ENCODE data around the gene ZBTB17. TPM values are rescaled to one million over a fixed set of nuclear protein-coding genes. Genes with fewer than 3 reads are reported as not detected.

The ZBTB17 gene
- total RNA-seq, 8 experiments from 2014 or later: 18.2 to 48.9 (median 38.4) TPM

DNA sequence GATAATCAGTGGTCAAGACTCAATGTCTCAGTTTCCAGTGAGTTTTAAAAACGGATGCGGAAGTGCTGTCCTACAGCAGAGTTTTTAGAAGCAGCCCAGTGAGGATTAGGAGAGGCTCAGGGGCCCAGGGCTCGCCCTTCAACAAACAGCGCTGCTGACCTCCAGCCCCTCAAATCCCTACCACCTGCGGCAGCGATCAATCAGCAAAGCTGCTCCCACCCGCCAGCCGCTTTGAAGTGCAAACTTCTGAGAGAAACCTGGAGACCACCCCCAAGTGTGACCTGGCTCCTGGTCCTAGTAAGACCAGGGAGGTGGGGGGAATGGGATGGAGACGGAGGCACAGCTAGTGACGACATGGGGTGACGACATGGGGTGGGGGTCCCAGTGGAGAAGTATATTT, 14.4 kb downstream of the ZBTB17 start:
- Histone ChIP-seq H3K4me3 (no peak overlapping the region), H3K27ac (no peak overlapping the region), H3K4me1 (replicated peaks in 1 of 2) (no peaks in the 10 kb centered on the region)
- in situ Hi-C loops (cut with MboI; ENCODE audit: low pct_unique_long_range_greater_than_20kb in 2 of 9, low sequenced_read_pairs in 9 of 9, unreplicated experiment in 9 of 9): loop anchor here in 1 of 9 experiments (25.0 kb wide), 1 partner anchor 149 kb away; the partner anchor contains the start of gene UQCRHL
- no peak for ATAC-seq (replicated peaks in 6 of 8)
- 67 to 100% (median 85%) methylated on average over 2 to 9 of the region's 11 CpGs; no CpG with 5 or more reads in 2 of the 10 experiments for WGBS, 10 experiments

DNA sequence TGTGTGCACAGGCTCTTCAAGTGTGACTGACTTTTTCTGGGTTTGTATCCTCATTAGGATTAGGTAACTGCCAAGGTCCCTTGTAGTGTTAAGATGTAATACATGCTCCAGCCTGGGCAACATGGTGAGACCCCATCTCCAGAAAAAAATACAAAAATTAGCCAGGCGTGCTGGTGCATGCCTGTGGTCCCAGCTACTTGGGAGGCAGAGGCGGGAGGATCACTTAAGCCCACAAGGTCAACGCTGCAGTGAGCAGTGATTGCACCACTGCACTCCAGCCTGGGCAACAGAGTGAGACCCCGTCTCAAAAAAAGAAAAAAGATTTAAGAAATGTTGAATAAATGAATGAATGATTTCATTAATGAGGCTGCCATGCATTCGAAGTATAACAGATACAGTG, 15.1 kb downstream of the ZBTB17 start:
- no peak overlapping the region for H3K27ac ChIP-seq
- no peaks in the 10 kb centered on the region for H3K4me1 ChIP-seq (replicated peaks in 1 of 2)
- H3K4me3 ChIP-seq: no peak overlapping the region
- no peak for ATAC-seq (replicated peaks in 6 of 8)
- in situ Hi-C loops (cut with MboI; ENCODE audit: low pct_unique_long_range_greater_than_20kb in 2 of 9, low sequenced_read_pairs in 9 of 9, unreplicated experiment in 9 of 9): loop anchor here in 1 of 9 experiments (25.0 kb wide), 1 partner anchor 149 kb away; the partner anchor contains the start of gene UQCRHL
- WGBS, 10 experiments: 92 to 100% (median 96%) methylated on average over 1 to 5 of the region's 5 CpGs

DNA sequence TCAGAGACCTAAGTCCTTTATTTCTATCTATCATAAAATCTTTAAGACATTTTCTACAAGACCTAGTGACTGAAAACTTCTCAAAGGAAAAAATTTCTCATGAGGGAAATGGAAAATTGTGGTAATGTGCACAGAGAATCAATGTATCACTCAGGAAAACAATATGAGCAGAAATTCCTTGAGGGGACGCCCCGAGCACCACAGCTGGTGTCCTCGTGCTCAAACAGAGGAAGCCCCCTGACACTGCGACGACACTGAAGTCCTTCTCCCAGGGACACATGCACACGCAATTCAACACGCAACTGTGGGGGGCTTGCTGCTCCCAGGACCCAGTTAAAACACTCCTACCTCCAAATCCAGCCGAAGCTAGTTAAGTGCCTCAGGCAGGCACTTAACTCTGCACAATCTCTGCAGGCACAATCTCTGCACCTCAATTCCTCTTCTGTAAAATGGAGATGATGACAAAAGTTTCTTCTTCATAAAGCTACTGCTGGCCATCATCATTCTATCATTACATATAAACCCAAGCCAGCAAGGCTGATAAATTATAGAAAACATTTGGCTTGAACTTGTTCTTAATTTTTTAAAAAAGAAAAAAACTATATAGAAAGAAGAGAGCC, 16.0 kb downstream of the ZBTB17 start:
- in situ Hi-C loops (cut with MboI; ENCODE audit: low pct_unique_long_range_greater_than_20kb in 2 of 9, low sequenced_read_pairs in 9 of 9, unreplicated experiment in 9 of 9): loop anchor here in 1 of 9 experiments (25.0 kb wide), 1 partner anchor 148 kb away; the partner anchor contains the start of gene UQCRHL
- no peak overlapping the region for H3K27ac ChIP-seq
- 36 to 98% (median 79%) methylated on average over 1 to 8 of the region's 8 CpGs for WGBS, 10 experiments
- no peak for ATAC-seq (replicated peaks in 6 of 8)
- H3K4me1 ChIP-seq (replicated peaks in 1 of 2): no peaks in the 10 kb centered on the region
- no peak overlapping the region for H3K4me3 ChIP-seq

DNA sequence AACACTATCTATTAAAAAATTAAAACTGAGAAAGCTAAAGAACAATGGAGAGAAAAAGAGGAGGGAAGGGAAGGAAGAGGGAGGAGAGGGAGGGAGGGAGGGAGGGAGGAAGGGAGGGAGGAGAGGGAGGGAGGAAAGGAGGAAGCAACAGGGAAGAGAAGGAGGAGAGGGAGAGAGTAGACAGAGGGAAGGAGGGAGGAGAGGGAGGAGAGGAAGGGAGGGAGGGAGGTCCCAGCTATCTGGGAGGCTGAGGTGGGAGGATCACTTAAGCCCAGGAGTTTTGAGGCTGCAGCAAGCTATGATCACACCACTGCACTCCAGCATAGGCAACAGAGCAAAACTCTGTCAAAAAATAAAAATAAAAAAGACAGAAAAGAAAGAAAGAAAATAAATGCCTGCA, 16.5 kb downstream of the ZBTB17 start:
- no peak overlapping the region for H3K27ac ChIP-seq
- H3K4me1 ChIP-seq (replicated peaks in 1 of 2): peaks cover under 1 to 1% of the 10 kb centered on the region in 2 donors
- no peak for ATAC-seq (replicated peaks in 6 of 8)
- in situ Hi-C loops (cut with MboI; ENCODE audit: low pct_unique_long_range_greater_than_20kb in 2 of 9, low sequenced_read_pairs in 9 of 9, unreplicated experiment in 9 of 9): loop anchor here in 1 of 9 experiments (25.0 kb wide), 1 partner anchor 147 kb away; the partner anchor contains the start of gene UQCRHL
- no peak overlapping the region for H3K4me3 ChIP-seq

DNA sequence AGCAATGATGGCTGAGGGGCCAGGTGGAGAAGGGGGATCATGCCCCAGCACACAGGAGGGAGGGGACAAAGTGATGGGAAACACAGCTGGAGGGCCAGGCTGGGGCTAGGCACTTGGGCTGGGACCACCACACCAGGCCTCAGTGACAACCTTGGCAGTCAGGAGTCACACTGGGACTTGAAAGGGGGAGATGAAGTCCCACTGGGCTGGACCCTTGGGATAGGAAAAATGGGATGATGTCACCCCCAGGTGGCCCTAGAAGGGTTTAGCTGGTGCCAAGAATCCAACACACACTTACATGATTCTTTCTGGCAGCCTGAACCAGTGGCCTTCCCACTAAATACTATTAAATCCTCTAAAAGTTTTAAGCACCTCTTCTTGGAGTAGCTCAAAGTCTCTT, 17.1 kb downstream of the ZBTB17 start:
- in situ Hi-C loops (cut with MboI; ENCODE audit: low pct_unique_long_range_greater_than_20kb in 2 of 9, low sequenced_read_pairs in 9 of 9, unreplicated experiment in 9 of 9): loop anchor here in 1 of 9 experiments (25.0 kb wide), 1 partner anchor 146 kb away; the partner anchor contains the start of gene UQCRHL
- H3K4me3 ChIP-seq: no peak overlapping the region
- ATAC-seq (replicated peaks in 6 of 8): peak in 3 of 8 experiments; percentile 31 to 43 (median 38)

DNA sequence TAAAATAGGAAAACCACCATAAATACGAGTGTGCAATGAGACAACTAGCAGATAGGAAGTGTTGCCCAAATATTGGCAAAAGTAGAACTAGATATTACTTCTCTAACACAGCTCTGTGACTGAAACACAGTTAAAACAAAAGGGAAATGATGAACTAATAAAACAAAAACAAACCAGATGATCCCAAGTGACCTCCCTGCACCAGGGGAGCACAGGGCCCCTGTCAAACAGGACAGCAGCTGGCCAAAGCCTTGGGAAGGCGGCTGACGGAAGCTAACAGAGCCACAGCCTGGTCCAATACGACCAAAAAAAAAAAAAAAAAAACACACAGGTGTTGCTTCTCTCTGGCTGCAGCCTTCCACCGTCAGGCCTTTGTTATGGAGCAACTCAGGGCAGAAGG, 17.8 kb downstream of the ZBTB17 start:
- H3K27ac ChIP-seq: no peak overlapping the region
- H3K4me3 ChIP-seq: no peak overlapping the region
- H3K4me1 ChIP-seq (replicated peaks in 1 of 2): peaks cover 7 to 14% of the 10 kb centered on the region in 2 donors
- WGBS, 10 experiments: 0 to 95% (median 73%) methylated on average over 1 to 5 of the region's 5 CpGs; no CpG with 5 or more reads in 1 of the 10 experiments
- ATAC-seq (replicated peaks in 6 of 8): no peak
- in situ Hi-C loops (cut with MboI; ENCODE audit: low pct_unique_long_range_greater_than_20kb in 2 of 9, low sequenced_read_pairs in 9 of 9, unreplicated experiment in 9 of 9): loop anchor here in 1 of 9 experiments (25.0 kb wide), 1 partner anchor 146 kb away; the partner anchor contains the start of gene UQCRHL

More for the DNA sequence above, 17.1 kb downstream of the ZBTB17 start:
- H3K4me1 ChIP-seq (replicated peaks in 1 of 2): peaks cover 6 to 7% of the 10 kb centered on the region in 2 donors
- H3K27ac ChIP-seq: no peak overlapping the region

DNA sequence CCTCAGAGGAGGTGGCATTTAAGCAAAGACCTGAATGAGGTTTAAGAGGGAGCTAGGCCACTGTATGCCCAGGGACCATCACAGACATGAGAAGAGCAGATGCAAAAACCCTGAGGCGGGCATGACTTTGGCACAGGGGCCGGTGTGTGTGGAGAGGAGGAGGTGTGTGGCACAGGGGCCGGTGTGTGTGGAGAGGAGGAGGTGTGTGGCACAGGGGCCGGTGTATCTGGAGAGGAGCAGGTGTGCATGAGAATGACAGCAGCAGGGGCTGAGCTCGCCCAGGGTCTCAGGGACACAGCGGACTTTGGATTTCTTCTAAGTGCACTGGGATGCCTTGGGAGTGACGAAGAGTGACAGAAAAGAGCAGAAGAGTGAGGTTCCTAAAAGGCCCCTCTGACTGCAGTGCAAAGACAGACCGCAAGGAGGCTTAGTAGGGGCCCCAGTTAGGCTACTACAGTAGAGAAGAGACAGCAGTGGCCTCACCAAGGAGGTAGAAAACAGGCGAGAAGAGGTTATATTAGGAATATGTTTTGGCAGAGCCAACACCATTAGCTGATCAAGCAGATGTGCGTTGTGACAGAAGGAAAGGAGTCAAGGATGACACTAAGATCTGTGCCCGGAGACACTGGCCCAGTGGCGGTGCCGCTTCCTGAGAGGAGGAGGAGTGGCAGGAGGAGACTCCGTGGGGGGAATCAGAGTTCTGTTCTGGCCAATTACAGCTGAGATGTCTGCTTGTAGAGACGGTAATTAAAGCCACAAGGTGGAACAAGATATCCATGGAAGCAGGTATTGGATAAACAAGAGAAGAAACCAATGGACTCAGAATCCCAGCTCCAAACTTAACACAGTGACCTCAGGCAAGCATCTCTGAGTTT, 18.4 kb downstream of the ZBTB17 start:
- Histone ChIP-seq H3K4me3 (no peak overlapping the region), H3K27ac (no peak overlapping the region), H3K4me1 (replicated peaks in 1 of 2) (peaks cover 7 to 14% of the 10 kb centered on the region in 2 donors)
- in situ Hi-C loops (cut with MboI; ENCODE audit: low pct_unique_long_range_greater_than_20kb in 2 of 9, low sequenced_read_pairs in 9 of 9, unreplicated experiment in 9 of 9): loop anchor here in 1 of 9 experiments (25.0 kb wide), 1 partner anchor 145 kb away; the partner anchor contains the start of gene UQCRHL
- WGBS, 10 experiments: 49 to 100% (median 81%) methylated on average over 1 to 14 of the region's 15 CpGs; no CpG with 5 or more reads in 2 of the 10 experiments
- peak in 1 of 8 experiments; percentile 21 for ATAC-seq (replicated peaks in 6 of 8)

DNA sequence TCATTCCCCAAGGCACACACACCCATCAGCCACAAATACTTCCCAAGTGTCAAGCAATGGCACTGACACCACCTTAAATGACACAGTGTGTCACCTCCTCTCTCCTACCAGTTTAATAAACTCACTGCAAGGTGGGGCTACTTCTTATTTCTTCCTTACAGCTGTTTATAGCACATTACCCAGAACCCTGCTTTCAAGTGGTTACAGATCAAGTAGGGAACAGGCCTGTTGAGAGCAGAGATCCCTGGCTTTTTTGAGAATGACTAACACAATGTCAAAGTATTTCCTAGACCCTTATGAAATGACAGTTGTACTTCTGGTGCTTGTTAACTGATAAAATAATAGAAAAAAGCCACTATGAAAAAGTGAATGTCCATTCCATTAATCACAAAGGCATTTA, 19.8 kb downstream of the ZBTB17 start:
- Histone ChIP-seq H3K4me3 (no peak overlapping the region), H3K27ac (no peak overlapping the region), H3K4me1 (replicated peaks in 1 of 2) (peaks cover 7 to 14% of the 10 kb centered on the region in 2 donors)
- in situ Hi-C loops (cut with MboI; ENCODE audit: low pct_unique_long_range_greater_than_20kb in 2 of 9, low sequenced_read_pairs in 9 of 9, unreplicated experiment in 9 of 9): loop anchor here in 1 of 9 experiments (25.0 kb wide), 1 partner anchor 144 kb away; the partner anchor contains the start of gene UQCRHL
- peak in 1 of 8 experiments; percentile 8 for ATAC-seq (replicated peaks in 6 of 8)

DNA sequence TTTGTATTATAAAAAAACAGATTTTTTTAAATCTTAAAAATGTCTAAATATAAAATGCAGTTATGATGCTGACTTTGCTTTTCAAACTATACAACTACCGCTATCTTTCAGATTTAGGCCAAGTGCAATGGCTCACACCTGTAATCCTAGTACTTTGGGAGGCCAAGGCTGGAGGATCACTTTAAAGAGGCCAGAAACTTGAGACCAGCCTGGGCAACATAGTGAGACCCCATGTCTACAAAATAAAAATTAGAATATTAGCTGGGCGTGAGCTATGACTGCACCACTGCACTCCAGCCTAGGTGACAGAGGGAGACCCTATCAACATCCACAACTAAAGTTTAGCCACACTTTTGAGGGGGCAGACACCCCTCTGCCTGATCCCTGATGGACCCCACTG, 20.3 kb downstream of the ZBTB17 start:
- no peak for ATAC-seq (replicated peaks in 6 of 8)
- H3K27ac ChIP-seq: no peak overlapping the region
- in situ Hi-C loops (cut with MboI; ENCODE audit: low pct_unique_long_range_greater_than_20kb in 2 of 9, low sequenced_read_pairs in 9 of 9, unreplicated experiment in 9 of 9): loop anchor here in 1 of 9 experiments (25.0 kb wide), 1 partner anchor 143 kb away; the partner anchor contains the start of gene UQCRHL
- WGBS, 10 experiments: 88 to 100% (median 100%) methylated on average over 1 to 2 of the region's 2 CpGs; no CpG with 5 or more reads in 1 of the 10 experiments
- peaks cover 7 to 14% of the 10 kb centered on the region in 2 donors for H3K4me1 ChIP-seq (replicated peaks in 1 of 2)
- no peak overlapping the region for H3K4me3 ChIP-seq

DNA sequence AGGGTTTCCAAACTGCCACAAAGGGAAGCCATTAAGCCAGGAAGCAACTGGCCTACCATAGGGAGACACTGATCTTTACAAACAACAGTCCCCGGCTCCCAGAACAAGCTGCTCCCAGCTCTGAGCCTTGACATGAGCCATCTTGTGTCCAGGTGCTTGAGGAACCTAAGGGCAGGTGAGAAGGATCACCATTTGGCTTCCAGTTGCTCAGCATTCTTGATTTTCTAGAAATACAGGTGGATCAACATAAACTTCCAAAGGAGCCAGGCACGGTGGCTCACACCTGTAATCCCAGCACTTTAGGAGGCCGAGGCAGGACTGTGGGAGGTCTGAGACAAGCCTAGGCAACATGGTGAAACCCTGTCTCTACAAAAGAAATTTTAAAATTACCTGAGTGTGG, 21.6 kb downstream of the ZBTB17 start:
- in situ Hi-C loops (cut with MboI; ENCODE audit: low pct_unique_long_range_greater_than_20kb in 2 of 9, low sequenced_read_pairs in 9 of 9, unreplicated experiment in 9 of 9): loop anchor here in 1 of 9 experiments (25.0 kb wide), 1 partner anchor 142 kb away; the partner anchor contains the start of gene UQCRHL
- peaks cover 17 to 23% of the 10 kb centered on the region in 2 donors for H3K4me1 ChIP-seq (replicated peaks in 1 of 2)
- H3K27ac ChIP-seq: peak overlapping the region; percentile 11 to 13
- ATAC-seq (replicated peaks in 6 of 8): no peak
- 80 to 100% (median 96%) methylated on average over 1 to 3 of the region's 3 CpGs; no CpG with 5 or more reads in 3 of the 10 experiments for WGBS, 10 experiments
- H3K4me3 ChIP-seq: no peak overlapping the region

DNA sequence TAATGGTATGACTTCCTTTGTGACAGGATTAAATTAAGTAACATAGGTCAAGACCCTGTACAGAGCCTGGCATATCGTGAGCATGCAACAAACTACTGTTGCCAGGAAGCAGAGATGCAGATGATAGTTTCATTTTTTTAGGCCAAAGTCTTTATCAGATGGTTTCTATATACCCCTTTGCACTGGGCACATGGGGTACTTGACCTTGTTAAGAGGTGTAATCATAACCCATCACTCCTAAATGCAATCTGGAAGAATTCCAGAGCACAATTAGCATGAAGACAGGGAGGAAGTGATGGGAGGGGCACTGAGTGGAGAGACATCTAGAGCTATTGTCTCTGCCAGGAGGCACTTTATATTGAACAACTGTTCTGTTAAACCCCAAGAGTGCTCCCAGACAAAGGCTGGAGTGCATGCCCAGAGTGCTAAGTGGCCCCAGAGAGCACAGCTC, 22.1 kb downstream of the ZBTB17 start:
- in situ Hi-C loops (cut with MboI; ENCODE audit: low pct_unique_long_range_greater_than_20kb in 2 of 9, low sequenced_read_pairs in 9 of 9, unreplicated experiment in 9 of 9): loop anchor here in 1 of 9 experiments (25.0 kb wide), 1 partner anchor 142 kb away; the partner anchor contains the start of gene UQCRHL
- no peak overlapping the region for H3K4me3 ChIP-seq
- H3K4me1 ChIP-seq (replicated peaks in 1 of 2): peaks cover 22 to 28% of the 10 kb centered on the region in 2 donors
- peak overlapping the region in 1 of 2 donors; percentile 11 for H3K27ac ChIP-seq
- peak in 3 of 8 experiments; percentile 9 to 11 (median 10) for ATAC-seq (replicated peaks in 6 of 8)
- WGBS, 10 experiments: 20 to 100% (median 75%) methylated on average over 1 of the region's 1 CpG; no CpG with 5 or more reads in 5 of the 10 experiments

DNA sequence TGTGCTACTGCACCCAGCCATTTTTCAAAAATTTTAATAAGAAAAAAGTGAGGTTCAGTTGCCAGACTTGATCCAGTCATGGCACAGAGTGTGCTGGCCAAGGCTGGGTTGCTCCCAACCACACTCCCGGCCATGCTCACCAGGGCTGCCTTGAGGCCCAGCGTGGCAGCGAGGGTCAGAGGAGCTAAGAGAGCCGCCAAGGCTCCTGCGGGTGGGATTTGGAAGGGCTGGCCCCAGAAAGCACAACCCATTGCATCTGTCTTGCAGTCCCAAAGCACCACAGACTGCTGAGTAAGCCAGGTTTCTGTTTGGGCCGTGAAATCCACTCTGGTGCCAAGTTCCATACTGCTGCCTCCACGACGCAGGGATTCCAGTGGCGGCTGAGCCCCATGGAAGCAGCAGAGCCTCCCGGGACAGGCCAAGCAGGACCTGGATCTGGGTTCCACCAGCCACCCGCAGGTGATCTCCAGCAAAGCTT, 22.6 kb downstream of the ZBTB17 start:
- in situ Hi-C loops (cut with MboI; ENCODE audit: low pct_unique_long_range_greater_than_20kb in 2 of 9, low sequenced_read_pairs in 9 of 9, unreplicated experiment in 9 of 9): loop anchor here in 1 of 9 experiments (25.0 kb wide), 1 partner anchor 141 kb away; the partner anchor contains the start of gene UQCRHL
- H3K27ac ChIP-seq: no peak overlapping the region
- no peak for ATAC-seq (replicated peaks in 6 of 8)
- H3K4me3 ChIP-seq: no peak overlapping the region
- WGBS, 10 experiments: 68 to 97% (median 89%) methylated on average over 4 to 9 of the region's 11 CpGs; no CpG with 5 or more reads in 6 of the 10 experiments
- peaks cover 26 to 31% of the 10 kb centered on the region in 2 donors for H3K4me1 ChIP-seq (replicated peaks in 1 of 2)
